Ovary (tissue), 3 donors: ENCODE measurements around the gene THAP4.

Source experiments
- CTCF ChIP-seq, 3 donors: fragments of 450-650 bp in 2 of 3; fragments of 200-600 bp in 1 of 3; IDR thresholded peaks; one replicate each; pipeline versions ENCODE4 v1.5.1 to v1.8.0; 2016 to 2022; ENCODE audit warnings: antibody characterized with exemption in 3 of 3, mild to moderate bottlenecking in 1 of 3
- EP300 ChIP-seq: sonication (generic); formaldehyde crosslinking; IDR thresholded peaks from one replicate; pipeline ENCODE4 v1.6.1; 2017; ENCODE audit warnings: antibody characterized with exemption
- POLR2A ChIP-seq: fragments of 450-650 bp; IDR thresholded peaks from one replicate; pipeline ENCODE4 v1.6.1; 2017; ENCODE audit warnings: antibody characterized with exemption, mild to moderate bottlenecking, moderate library complexity
- donor health status: DM: no; HTN: no; CAD: no.

- TF ChIP-seq CTCF (IDR thresholded peaks at IDR 0.05), result no peak
- no peak for TF ChIP-seq POLR2A
- TF ChIP-seq EP300, result no peak
Measured at GRCh38 chr2:241653210-241653750, 16.3 kb upstream of the THAP4 start.
